BE2C (cell line): ENCODE results near the gene DBH.

Experiments
- DNase-seq: peaks from one replicate; pipeline ENCODE4 v3.0.0-alpha.2; 2020
- H3K27me3 ChIP-seq: fragments of 250-450 bp; sonication (Bioruptor Pico); 2 replicates; pipeline ENCODE4 v1.5.1; 2020; ENCODE audit warnings: mild to moderate bottlenecking
- H3K36me3 ChIP-seq: fragments of 250-450 bp; sonication (Bioruptor Pico); 2 replicates; pipeline ENCODE4 v1.5.1; 2020; ENCODE audit warnings: mild to moderate bottlenecking
- H3K4me1 ChIP-seq: fragments of 250-450 bp; sonication (Bioruptor Pico); 2 replicates; pipeline ENCODE4 v1.5.1; 2020
- H3K4me3 ChIP-seq: 2 replicates; pipeline ENCODE4 v1.5.1; 2011; ENCODE audit warnings: low read depth, low read length
- H3K9me3 ChIP-seq: fragments of 250-450 bp; sonication (Bioruptor Pico); 2 replicates; pipeline ENCODE4 v1.5.1; 2020
- TF ChIP-seq, protein P1 (sequence below): IDR thresholded peaks from 2 replicates; pipeline ENCODE4 v1.5.1; 2012; ENCODE audit warnings: mild to moderate bottlenecking, low read depth, low read length

The DBH gene

DNA sequence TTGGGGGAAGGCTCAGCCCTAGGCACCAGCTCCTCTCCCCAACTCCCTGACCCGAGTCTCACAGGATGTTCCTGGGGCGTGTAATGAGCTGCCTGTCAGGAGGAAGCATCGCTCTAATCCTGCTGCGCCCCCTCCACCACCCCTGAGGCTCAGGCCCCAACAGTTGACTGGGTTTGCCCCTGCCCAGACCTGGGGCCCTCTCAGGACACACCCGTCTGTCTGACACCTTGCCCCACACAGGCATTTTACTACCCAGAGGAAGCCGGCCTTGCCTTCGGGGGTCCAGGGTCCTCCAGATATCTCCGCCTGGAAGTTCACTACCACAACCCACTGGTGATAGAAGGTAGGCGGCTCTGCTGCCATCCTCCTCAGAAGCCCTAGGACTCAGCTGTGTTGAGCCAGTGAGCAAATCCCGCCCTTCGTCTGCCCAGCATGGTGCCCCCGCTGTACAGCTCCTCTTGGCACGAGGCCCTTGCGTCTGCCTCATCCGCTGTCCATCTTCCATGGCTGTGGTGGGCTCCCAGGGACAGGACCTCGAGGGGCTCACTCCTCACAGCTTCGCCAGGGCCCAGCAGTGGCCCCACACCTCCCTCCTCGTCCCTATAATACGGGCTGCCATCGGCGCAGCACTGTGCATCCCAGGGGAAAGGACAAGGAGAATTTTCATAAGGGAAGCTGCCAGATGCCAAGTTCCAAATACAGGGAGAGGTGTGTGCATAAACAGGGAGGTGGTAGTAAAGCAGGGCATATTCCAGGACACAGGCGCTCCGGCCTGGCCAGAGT, 8.0 kb downstream of the DBH start:
- TF ChIP-seq, protein P1, sequence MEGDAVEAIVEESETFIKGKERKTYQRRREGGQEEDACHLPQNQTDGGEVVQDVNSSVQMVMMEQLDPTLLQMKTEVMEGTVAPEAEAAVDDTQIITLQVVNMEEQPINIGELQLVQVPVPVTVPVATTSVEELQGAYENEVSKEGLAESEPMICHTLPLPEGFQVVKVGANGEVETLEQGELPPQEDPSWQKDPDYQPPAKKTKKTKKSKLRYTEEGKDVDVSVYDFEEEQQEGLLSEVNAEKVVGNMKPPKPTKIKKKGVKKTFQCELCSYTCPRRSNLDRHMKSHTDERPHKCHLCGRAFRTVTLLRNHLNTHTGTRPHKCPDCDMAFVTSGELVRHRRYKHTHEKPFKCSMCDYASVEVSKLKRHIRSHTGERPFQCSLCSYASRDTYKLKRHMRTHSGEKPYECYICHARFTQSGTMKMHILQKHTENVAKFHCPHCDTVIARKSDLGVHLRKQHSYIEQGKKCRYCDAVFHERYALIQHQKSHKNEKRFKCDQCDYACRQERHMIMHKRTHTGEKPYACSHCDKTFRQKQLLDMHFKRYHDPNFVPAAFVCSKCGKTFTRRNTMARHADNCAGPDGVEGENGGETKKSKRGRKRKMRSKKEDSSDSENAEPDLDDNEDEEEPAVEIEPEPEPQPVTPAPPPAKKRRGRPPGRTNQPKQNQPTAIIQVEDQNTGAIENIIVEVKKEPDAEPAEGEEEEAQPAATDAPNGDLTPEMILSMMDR, result no peak
- H3K4me3 ChIP-seq, result no peak overlapping the region
- peaks cover 4% of the 10 kb centered on the region; the same call in 1 of the 2 replicates for H3K4me1 ChIP-seq
- peak; percentile 9 for DNase-seq
- H3K27me3 ChIP-seq, result no peaks in the 10 kb centered on the region
- no peaks in the 10 kb centered on the region for H3K9me3 ChIP-seq
- peaks cover 99% of the 10 kb centered on the region for H3K36me3 ChIP-seq

DNA sequence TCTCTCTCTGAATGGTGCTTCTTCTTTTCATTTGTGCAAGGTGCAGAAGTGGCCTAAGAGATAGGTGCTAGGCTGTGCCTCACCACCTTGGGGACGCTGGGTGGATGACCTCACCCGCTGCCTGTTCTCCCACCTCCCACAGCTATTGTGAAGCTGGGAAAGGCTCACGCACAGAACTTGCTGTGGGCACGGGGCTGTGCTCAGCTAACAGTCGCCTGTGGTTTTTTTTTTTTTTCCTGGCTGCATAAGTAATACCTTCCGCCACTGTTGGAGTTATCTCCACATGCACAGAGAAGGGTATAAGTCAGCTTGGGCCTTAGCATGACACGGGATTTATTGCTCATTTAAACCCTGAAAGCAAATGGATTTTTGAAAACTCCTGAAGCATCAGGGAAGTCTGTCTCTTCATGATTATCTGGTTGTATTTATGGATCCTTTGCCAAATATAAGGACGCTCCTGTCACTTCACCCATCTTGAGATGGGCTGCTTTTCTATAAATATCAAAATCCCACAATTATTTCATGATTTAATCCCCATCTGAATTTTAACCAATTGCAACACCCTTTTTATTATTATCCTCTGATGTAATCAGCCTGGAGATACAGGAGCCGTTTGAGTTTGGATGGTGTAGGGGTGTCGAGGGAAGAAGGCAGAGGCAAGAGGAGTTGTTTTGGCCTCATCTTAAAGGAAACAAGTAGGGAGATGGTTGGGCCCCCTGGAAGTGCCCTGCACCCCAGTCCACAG, 9.0 kb downstream of the DBH start:
- Histone ChIP-seq H3K9me3 (no peaks in the 10 kb centered on the region), H3K4me3 (no peak overlapping the region), H3K4me1 (no peaks in the 10 kb centered on the region; the same call in 1 of the 2 replicates), H3K36me3 (peaks cover 97% of the 10 kb centered on the region), H3K27me3 (no peaks in the 10 kb centered on the region)
- TF ChIP-seq, protein P1, result no peak
- peak; percentile 11 for DNase-seq

- no peaks in the 10 kb centered on the region for H3K9me3 ChIP-seq
- H3K4me1 ChIP-seq, result no peaks in the 10 kb centered on the region
- peaks cover 88% of the 10 kb centered on the region for H3K36me3 ChIP-seq
- no peak overlapping the region for H3K4me3 ChIP-seq
- TF ChIP-seq, protein P1, result no peak
- no peak for DNase-seq
- no peaks in the 10 kb centered on the region for H3K27me3 ChIP-seq
Measured at GRCh38 chr9:133647148-133647547, 11.0 kb downstream of the DBH start.

GRCh38 chr9:133647765-133648469, 11.8 kb downstream of the DBH start:
- H3K36me3 ChIP-seq, result peaks cover 88% of the 10 kb centered on the region
- no peaks in the 10 kb centered on the region for H3K9me3 ChIP-seq
- no peaks in the 10 kb centered on the region for H3K27me3 ChIP-seq
- TF ChIP-seq, protein P1, result no peak
- no peak overlapping the region for H3K4me3 ChIP-seq
- no peak for DNase-seq
- H3K4me1 ChIP-seq, result no peaks in the 10 kb centered on the region

GRCh38 chr9:133649194-133649593, 13.0 kb downstream of the DBH start:
- H3K9me3 ChIP-seq, result no peaks in the 10 kb centered on the region

More at GRCh38 chr9:133649194-133649593, 13.0 kb downstream of the DBH start:
- DNase-seq, result no peak
- TF ChIP-seq, protein P1, result no peak
- no peaks in the 10 kb centered on the region for H3K27me3 ChIP-seq
- H3K4me1 ChIP-seq, result no peaks in the 10 kb centered on the region
- H3K36me3 ChIP-seq, result peaks cover 87% of the 10 kb centered on the region
- H3K4me3 ChIP-seq, result no peak overlapping the region
